ENCODE data around the gene CARF.
"Not testable (repeated sequence)": the region's sequence is repeated elsewhere in the genome, so short reads cannot be mapped to it uniquely, and the experiment has no call there.

The CARF gene

GRCh38 chr2:202982779-202983491 is 70.9 kb downstream of the CARF start:
- Histone ChIP-seq H3K27me3 (ENCODE audit: low read depth, low read length) (no peaks in the 10 kb centered on the region), H3K4me3 (ENCODE audit: low read depth in 1 of 2, low read length in 2 of 2) (no peak overlapping the region), H3K4me1 (ENCODE audit: control insufficient read depth in 1 of 2, insufficient read depth in 2 of 2, low read length in 2 of 2) (no peaks in the 10 kb centered on the region), H3K9me3 (ENCODE audit: control insufficient read depth in 1 of 2, low read length in 2 of 2) (no peaks in the 10 kb centered on the region), H3K27ac (ENCODE audit: low read length) (no peak overlapping the region), H3K36me3 (ENCODE audit: control insufficient read depth in 1 of 2, insufficient read depth in 2 of 2, low read length in 2 of 2) (peaks cover 5 to 21% of the 10 kb centered on the region in 2 donors)

GRCh38 chr2:202989749-202990148 is 77.7 kb downstream of the CARF start:
- H3K27ac ChIP-seq (ENCODE audit: low read length) = no peak overlapping the region
- no peaks in the 10 kb centered on the region for H3K27me3 ChIP-seq (ENCODE audit: low read depth, low read length)
- H3K9me3 ChIP-seq (ENCODE audit: control insufficient read depth in 1 of 2, low read length in 2 of 2) = no peaks in the 10 kb centered on the region
- no peaks in the 10 kb centered on the region for H3K36me3 ChIP-seq (ENCODE audit: control insufficient read depth in 1 of 2, insufficient read depth in 2 of 2, low read length in 2 of 2)
- H3K4me1 ChIP-seq (ENCODE audit: control insufficient read depth in 1 of 2, insufficient read depth in 2 of 2, low read length in 2 of 2) = no peaks in the 10 kb centered on the region
- H3K4me3 ChIP-seq (ENCODE audit: low read depth in 1 of 2, low read length in 2 of 2) = no peak overlapping the region

- Histone ChIP-seq H3K9me3 (ENCODE audit: control insufficient read depth in 1 of 2, low read length in 2 of 2) (no peaks in the 10 kb centered on the region), H3K4me1 (ENCODE audit: control insufficient read depth in 1 of 2, insufficient read depth in 2 of 2, low read length in 2 of 2) (no peaks in the 10 kb centered on the region), H3K27me3 (ENCODE audit: low read depth, low read length) (no peaks in the 10 kb centered on the region), H3K27ac (ENCODE audit: low read length) (no peak overlapping the region), H3K4me3 (ENCODE audit: low read depth in 1 of 2, low read length in 2 of 2) (no peak overlapping the region), H3K36me3 (ENCODE audit: control insufficient read depth in 1 of 2, insufficient read depth in 2 of 2, low read length in 2 of 2) (no peaks in the 10 kb centered on the region)
Observed at GRCh38 chr2:202990501-202990900, 78.4 kb downstream of the CARF start.

- H3K4me3 ChIP-seq (ENCODE audit: low read depth in 1 of 2, low read length in 2 of 2); H3K36me3 ChIP-seq (ENCODE audit: control insufficient read depth in 1 of 2, insufficient read depth in 2 of 2, low read length in 2 of 2); H3K27ac ChIP-seq (ENCODE audit: low read length); H3K27me3 ChIP-seq (ENCODE audit: low read depth, low read length); H3K4me1 ChIP-seq (ENCODE audit: control insufficient read depth in 1 of 2, insufficient read depth in 2 of 2, low read length in 2 of 2); H3K9me3 ChIP-seq (ENCODE audit: control insufficient read depth in 1 of 2, low read length in 2 of 2): not testable (repeated sequence)
Observed at GRCh38 chr2:202997113-202997512, 85.0 kb downstream of the CARF start.

- no peaks in the 10 kb centered on the region for H3K36me3 ChIP-seq (ENCODE audit: control insufficient read depth in 1 of 2, insufficient read depth in 2 of 2, low read length in 2 of 2)
- H3K27ac ChIP-seq (ENCODE audit: low read length) = no peak overlapping the region
- no peaks in the 10 kb centered on the region for H3K27me3 ChIP-seq (ENCODE audit: low read depth, low read length)
- H3K4me3 ChIP-seq (ENCODE audit: low read depth in 1 of 2, low read length in 2 of 2) = no peak overlapping the region
- H3K9me3 ChIP-seq (ENCODE audit: control insufficient read depth in 1 of 2, low read length in 2 of 2) = no peaks in the 10 kb centered on the region
- no peaks in the 10 kb centered on the region for H3K4me1 ChIP-seq (ENCODE audit: control insufficient read depth in 1 of 2, insufficient read depth in 2 of 2, low read length in 2 of 2)
Observed at GRCh38 chr2:203002054-203002821, 90.2 kb downstream of the CARF start.

GRCh38 chr2:203003716-203004115 is 91.6 kb downstream of the CARF start:
- H3K9me3 ChIP-seq (ENCODE audit: control insufficient read depth in 1 of 2, low read length in 2 of 2) = no peaks in the 10 kb centered on the region
- H3K27ac ChIP-seq (ENCODE audit: low read length) = no peak overlapping the region
- H3K4me1 ChIP-seq (ENCODE audit: control insufficient read depth in 1 of 2, insufficient read depth in 2 of 2, low read length in 2 of 2) = no peaks in the 10 kb centered on the region
- H3K4me3 ChIP-seq (ENCODE audit: low read depth in 1 of 2, low read length in 2 of 2) = no peak overlapping the region
- H3K27me3 ChIP-seq (ENCODE audit: low read depth, low read length) = no peaks in the 10 kb centered on the region
- no peaks in the 10 kb centered on the region for H3K36me3 ChIP-seq (ENCODE audit: control insufficient read depth in 1 of 2, insufficient read depth in 2 of 2, low read length in 2 of 2)

- no peaks in the 10 kb centered on the region for H3K27me3 ChIP-seq (ENCODE audit: low read depth, low read length)
- H3K9me3 ChIP-seq (ENCODE audit: control insufficient read depth in 1 of 2, low read length in 2 of 2) = no peaks in the 10 kb centered on the region
- peaks cover 0 to 3% of the 10 kb centered on the region in 2 donors for H3K36me3 ChIP-seq (ENCODE audit: control insufficient read depth in 1 of 2, insufficient read depth in 2 of 2, low read length in 2 of 2)
- H3K4me1 ChIP-seq (ENCODE audit: control insufficient read depth in 1 of 2, insufficient read depth in 2 of 2, low read length in 2 of 2) = peaks cover 12 to 28% of the 10 kb centered on the region in 2 donors
- H3K27ac ChIP-seq (ENCODE audit: low read length) = peak within 1 kb of the TSS; percentile 100
- peak within 1 kb of the TSS; percentile 80 to 92 for H3K4me3 ChIP-seq (ENCODE audit: low read depth in 1 of 2, low read length in 2 of 2)
Observed at GRCh38 chr2:203014456-203015199, 102.6 kb downstream of the CARF start, which contains the start of gene NBEAL1. TSS of gene NBEAL1 (plus strand) at chr2:203014875. CDS start at chr2:203016385, 1,510 bp downstream.

- H3K27ac ChIP-seq (ENCODE audit: low read length) = peak overlapping the region; percentile 69
- peaks cover 12 to 28% of the 10 kb centered on the region in 2 donors for H3K4me1 ChIP-seq (ENCODE audit: control insufficient read depth in 1 of 2, insufficient read depth in 2 of 2, low read length in 2 of 2)
- H3K9me3 ChIP-seq (ENCODE audit: control insufficient read depth in 1 of 2, low read length in 2 of 2) = no peaks in the 10 kb centered on the region
- peaks cover 0 to 3% of the 10 kb centered on the region in 2 donors for H3K36me3 ChIP-seq (ENCODE audit: control insufficient read depth in 1 of 2, insufficient read depth in 2 of 2, low read length in 2 of 2)
- no peaks in the 10 kb centered on the region for H3K27me3 ChIP-seq (ENCODE audit: low read depth, low read length)
- H3K4me3 ChIP-seq (ENCODE audit: low read depth in 1 of 2, low read length in 2 of 2) = peak overlapping the region; percentile 53 to 65
Observed at GRCh38 chr2:203016716-203017115, 104.6 kb downstream of the CARF start.

GRCh38 chr2:203018181-203018580 is 106.1 kb downstream of the CARF start:
- Histone ChIP-seq H3K4me1 (ENCODE audit: control insufficient read depth in 1 of 2, insufficient read depth in 2 of 2, low read length in 2 of 2) (peaks cover 12 to 33% of the 10 kb centered on the region in 2 donors), H3K27ac (ENCODE audit: low read length) (peak overlapping the region; percentile 86), H3K27me3 (ENCODE audit: low read depth, low read length) (no peaks in the 10 kb centered on the region), H3K36me3 (ENCODE audit: control insufficient read depth in 1 of 2, insufficient read depth in 2 of 2, low read length in 2 of 2) (peaks cover 0 to 3% of the 10 kb centered on the region in 2 donors), H3K4me3 (ENCODE audit: low read depth in 1 of 2, low read length in 2 of 2) (peak overlapping the region; percentile 49 to 58), H3K9me3 (ENCODE audit: control insufficient read depth in 1 of 2, low read length in 2 of 2) (no peaks in the 10 kb centered on the region)

- Histone ChIP-seq H3K27ac (ENCODE audit: low read length) (peak overlapping the region; percentile 77), H3K27me3 (ENCODE audit: low read depth, low read length) (no peaks in the 10 kb centered on the region), H3K36me3 (ENCODE audit: control insufficient read depth in 1 of 2, insufficient read depth in 2 of 2, low read length in 2 of 2) (peaks cover 0 to under 1% of the 10 kb centered on the region in 2 donors), H3K4me3 (ENCODE audit: low read depth in 1 of 2, low read length in 2 of 2) (peak overlapping the region; percentile 49 to 58), H3K4me1 (ENCODE audit: control insufficient read depth in 1 of 2, insufficient read depth in 2 of 2, low read length in 2 of 2) (peaks cover 12 to 33% of the 10 kb centered on the region in 2 donors), H3K9me3 (ENCODE audit: control insufficient read depth in 1 of 2, low read length in 2 of 2) (no peaks in the 10 kb centered on the region)
Observed at GRCh38 chr2:203019142-203019541, 107.1 kb downstream of the CARF start.

- peaks cover 1 to 22% of the 10 kb centered on the region in 2 donors for H3K4me1 ChIP-seq (ENCODE audit: control insufficient read depth in 1 of 2, insufficient read depth in 2 of 2, low read length in 2 of 2)
- no peak overlapping the region for H3K4me3 ChIP-seq (ENCODE audit: low read depth in 1 of 2, low read length in 2 of 2)
- H3K36me3 ChIP-seq (ENCODE audit: control insufficient read depth in 1 of 2, insufficient read depth in 2 of 2, low read length in 2 of 2) = no peaks in the 10 kb centered on the region
- no peaks in the 10 kb centered on the region for H3K9me3 ChIP-seq (ENCODE audit: control insufficient read depth in 1 of 2, low read length in 2 of 2)
- H3K27ac ChIP-seq (ENCODE audit: low read length) = peak overlapping the region; percentile 16
- no peaks in the 10 kb centered on the region for H3K27me3 ChIP-seq (ENCODE audit: low read depth, low read length)
Observed at GRCh38 chr2:203021991-203022390, 109.9 kb downstream of the CARF start.

Data from muscle layer of duodenum (tissue), 2 donors.